Renal pelvis (tissue), 4 donors: ENCODE results near the gene UGT1A6. TPM values are rescaled to one million over a fixed set of nuclear protein-coding genes. Genes with fewer than 3 reads are reported as not detected.
"Not testable (repeated sequence)": the region's sequence is repeated elsewhere in the genome, so short reads cannot be mapped to it uniquely, and the experiment has no call there.

Source experiments
- DNase-seq: peaks from one replicate; pipeline ENCODE4 v3.0.0-alpha.2; 2013
- polyA plus RNA-seq, 3 donors: library from polyadenylated mRNA; unstranded; fragments of 120-200 nt; gene quantifications; one replicate each; pipeline ENCODE4 v1.2.1, GENCODE V29; 2013; ENCODE audit not compliant: insufficient read length in 3 of 3

UGT1A6 gene
- polyA plus RNA-seq, 3 donors, result 2.8 to 3.7 (median 2.8) TPM

DNA sequence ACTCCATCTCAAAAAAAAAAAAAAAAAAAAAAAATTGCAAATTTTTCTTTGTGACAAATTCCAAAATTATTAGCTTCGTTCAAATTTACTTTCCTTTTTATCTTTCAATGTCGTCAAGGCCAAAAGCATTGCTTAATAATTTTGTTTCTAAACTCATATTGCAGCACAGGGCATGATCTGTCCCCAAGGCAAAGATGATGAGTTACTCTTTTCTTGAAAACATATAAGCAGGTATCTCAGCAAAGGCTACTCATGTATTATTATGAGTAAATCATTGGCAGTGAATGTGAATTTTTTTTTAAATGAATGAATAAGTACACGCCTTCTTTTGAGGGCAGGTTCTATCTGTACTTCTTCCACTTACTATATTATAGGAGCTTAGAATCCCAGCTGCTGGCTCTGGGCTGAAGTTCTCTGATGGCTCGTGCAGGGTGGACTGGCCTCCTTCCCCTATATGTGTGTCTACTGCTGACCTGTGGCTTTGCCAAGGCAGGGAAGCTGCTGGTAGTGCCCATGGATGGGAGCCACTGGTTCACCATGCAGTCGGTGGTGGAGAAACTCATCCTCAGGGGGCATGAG lies 11.1 kb upstream of the UGT1A6 start, which contains the start of gene UGT1A7:
TSS of gene UGT1A7 (plus strand) at position 381 of the 579 bp plus-strand sequence. CDS start at position 418, 37 bp downstream.
- DNase-seq, result no peak

DNA sequence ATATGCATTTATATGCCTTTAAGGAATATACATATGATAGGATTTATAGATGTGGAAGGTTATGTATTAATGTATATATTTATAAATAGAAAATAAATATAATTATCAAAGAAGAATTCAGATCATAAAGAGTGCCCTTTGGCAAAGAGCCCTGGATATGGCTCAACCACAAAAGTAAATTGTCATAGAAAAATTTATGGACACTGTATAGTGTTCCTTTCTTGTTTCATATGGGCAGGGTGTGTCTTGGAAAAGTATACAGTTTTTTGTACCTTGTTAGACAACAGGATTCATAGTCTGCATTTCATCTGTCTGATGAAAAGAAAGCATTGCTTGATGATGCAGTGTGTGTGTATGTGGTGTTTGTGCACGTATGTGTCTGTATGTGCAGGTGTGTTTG lies 8.1 kb upstream of the UGT1A6 start:
- no peak for DNase-seq

DNA sequence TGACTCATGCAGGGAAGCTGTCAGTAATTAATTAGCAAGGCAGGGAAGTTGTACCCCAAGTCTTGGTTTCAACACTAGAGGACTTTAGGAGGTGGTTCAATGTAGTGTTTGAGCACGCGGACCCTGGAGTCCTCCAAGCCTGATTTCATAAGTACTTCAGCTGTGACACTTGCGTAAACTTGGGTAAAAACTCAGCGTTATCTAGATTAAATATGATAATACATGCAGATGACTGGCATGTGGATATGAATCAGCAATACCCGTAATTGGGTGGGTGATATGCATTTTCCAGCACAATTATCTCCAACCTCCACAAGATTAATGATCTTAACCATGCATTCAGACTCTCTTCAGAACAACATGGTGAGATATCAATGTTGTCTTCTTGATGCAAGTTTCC lies 5.8 kb upstream of the UGT1A6 start:
- DNase-seq, result no peak

DNA sequence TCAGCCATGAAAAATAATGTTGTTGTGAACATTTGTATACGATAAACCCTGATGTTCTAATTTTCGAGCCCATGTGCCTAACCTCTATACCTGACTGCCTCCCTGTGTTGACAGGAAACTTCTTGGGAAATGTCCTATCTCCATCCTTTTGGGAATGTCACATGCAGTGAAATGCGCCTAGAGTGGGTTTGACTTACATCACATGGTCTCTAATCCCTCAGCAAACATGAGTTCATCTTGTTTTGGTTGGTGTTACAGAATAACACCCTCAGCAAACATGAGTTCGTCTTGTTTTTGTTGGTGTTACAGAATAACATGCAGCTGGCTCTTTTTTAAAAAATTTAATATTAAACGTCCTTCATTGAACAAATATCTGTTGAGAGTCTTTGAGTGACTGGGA lies 4.3 kb upstream of the UGT1A6 start:
- DNase-seq, result no peak

DNA sequence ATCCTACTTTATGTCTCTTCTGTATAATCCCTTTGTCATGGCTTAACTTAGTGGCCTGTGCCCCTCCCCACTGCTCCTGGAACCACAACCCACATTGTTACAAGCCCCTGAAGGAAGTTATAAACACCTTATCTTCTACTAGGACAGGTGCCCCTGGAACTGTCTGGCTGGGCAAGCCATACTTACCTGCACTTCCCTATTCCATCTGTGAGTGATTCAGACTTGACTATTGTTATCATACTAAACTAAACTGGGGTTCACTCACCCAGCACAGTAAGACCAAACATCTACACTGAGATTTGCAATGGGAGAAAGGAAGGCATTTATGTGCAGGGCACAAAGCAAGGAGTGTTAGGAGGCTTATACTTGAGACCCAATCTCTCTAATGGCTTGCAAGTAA lies 3.7 kb upstream of the UGT1A6 start:
- DNase-seq, result no peak

DNA sequence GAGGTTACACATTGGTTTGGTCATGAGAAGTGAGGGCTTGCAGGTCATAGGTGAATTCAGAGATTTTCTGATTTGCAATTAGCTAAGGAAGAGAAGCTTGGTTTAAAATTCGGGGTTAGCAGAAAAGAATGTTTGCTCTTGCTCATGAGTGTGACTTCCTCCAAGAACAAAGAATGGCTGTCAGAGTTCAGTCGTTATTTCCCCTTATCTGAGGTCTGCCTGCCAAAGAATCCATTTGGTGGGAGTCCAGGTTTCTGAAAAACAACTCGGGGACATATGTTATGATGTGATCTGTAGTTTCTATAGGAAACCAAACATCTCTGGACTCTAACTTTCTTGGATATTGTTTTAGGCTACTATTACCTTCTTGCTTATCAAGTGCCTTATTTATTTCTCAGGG lies 3.2 kb upstream of the UGT1A6 start:
- DNase-seq, result no peak

DNA sequence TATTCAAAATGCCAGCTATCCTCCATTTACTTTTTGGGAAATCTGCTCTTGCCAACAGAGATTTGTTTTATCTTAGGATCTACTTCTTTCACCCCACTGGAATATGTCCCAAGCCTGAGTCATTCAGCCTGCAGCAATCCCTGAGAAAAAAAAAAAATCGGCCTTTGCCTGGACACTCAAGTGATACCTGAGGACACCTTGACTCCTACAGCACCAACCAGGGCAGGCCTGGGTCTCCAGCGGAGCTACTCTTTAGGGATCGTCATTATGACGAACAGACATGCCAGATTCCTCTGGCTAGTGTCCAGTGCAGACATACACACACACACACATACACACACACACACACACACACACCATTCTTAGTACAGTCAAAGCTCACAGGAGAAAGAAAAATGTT lies 2.2 kb upstream of the UGT1A6 start:
- DNase-seq, result no peak

DNA sequence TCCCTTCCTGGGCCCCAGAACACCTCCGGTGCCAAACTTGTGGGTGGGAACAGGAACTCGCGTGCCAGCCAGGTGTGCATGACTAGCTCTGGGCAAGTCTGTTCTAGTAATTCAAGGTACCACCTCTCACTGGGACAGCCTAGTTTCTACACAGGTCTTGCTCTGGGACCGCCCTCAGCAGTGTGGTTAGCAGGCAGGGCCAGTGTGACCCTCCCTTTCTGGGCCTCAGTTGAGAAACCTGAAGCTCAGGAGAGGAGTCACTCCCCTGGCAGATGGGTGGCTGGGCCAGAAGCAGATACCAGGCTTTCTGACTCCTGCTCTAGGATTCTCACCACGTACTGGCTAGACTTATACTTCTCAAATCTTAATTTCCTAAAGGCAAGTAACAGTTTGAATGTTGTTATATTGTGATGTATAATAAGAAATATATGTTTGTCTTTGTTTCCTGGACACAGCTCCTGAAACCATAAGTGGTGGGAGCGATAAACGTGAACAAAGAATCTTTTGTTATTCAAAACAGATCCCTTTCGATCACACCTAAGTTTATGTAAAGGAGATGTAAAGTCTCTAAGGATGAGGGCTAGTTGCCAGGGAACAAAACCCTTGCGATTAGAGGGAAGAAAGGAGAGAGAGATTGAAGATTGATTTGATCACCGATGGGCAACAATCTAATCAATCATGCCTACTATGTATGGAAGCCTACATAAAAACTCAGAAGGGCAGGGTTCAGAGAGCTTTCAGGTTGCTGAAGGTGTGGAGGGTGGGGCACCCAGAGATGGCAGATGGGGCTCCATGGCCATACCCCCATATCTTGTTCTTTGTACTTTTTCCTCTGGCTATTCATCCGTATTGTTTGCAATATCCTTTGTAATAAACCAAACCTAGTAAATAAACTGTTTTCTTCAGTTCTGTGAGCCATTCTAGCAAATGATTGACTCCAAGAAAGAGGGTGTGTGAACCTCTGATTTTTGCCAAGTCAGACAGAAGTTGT lies 952 bp upstream of the UGT1A6 start:
- DNase-seq, result no peak

DNA sequence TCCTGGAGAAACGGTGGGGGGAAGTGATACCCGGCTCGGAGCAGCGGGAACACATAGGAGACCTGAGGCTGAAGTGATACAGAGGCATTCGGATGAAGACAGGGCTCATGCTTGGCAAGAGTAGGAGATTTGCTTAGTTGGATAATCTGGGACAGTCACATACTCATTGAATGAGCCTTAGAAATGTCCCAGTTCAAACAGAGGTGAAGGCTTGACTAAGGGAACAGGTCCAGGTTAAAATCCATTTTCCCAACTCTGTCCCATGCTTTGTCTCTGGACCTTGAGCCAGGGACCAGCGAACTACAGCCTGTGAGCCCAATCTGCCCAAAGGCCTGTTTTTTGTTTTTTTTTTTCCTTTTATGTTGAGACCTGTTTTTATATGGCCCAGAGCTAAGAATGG lies 1.3 kb downstream of the UGT1A6 start:
- no peak for DNase-seq

DNA sequence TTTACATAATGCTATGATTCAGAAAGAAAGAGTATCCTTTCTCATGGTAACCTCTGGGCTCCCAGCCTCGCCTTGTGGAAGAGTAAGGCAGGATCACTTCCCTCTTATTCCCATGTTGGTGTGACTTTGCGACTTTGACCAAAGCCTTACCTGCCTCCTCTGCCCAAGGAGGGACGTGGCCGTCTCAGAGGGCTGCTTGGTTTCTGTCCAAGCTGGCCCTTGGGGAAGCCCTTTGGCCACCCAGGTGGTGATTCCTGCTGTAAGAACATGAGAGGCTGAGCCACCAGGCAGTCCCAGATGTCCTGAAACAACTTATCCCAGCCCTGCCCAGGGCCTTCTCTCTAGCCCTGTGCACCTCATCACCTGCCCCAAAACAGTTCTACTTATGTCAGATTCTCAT lies 6.0 kb downstream of the UGT1A6 start:
- no peak for DNase-seq

DNA sequence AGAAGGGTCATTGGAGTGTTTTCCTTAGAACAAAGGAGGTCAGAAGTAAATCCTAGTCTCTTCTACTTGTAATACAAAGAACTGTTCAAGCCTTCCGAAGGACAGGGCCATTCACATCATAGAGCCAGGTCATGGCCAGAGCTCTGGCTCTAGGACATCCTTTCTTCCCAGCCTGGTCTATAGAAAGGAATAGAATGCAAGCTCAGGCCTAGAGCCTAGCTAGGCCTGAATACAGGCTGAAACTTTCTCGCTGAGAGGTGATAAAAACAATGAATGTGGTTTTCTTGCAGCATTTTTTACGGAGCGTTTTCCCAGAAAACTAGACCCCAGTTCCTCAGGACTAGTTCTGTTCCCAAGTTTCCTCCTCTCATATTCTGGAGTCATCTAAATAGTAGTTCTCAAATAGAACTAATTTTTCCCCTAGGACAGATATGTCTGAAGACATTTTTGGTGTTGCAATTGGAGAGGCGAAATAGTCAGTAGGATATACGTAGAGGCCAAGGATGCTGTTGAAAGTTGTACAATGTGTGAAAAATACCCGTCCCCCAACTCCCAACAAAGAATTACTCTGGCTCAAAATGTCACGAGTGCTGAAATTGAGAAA lies 6.8 kb downstream of the UGT1A6 start:
- no peak for DNase-seq

DNA sequence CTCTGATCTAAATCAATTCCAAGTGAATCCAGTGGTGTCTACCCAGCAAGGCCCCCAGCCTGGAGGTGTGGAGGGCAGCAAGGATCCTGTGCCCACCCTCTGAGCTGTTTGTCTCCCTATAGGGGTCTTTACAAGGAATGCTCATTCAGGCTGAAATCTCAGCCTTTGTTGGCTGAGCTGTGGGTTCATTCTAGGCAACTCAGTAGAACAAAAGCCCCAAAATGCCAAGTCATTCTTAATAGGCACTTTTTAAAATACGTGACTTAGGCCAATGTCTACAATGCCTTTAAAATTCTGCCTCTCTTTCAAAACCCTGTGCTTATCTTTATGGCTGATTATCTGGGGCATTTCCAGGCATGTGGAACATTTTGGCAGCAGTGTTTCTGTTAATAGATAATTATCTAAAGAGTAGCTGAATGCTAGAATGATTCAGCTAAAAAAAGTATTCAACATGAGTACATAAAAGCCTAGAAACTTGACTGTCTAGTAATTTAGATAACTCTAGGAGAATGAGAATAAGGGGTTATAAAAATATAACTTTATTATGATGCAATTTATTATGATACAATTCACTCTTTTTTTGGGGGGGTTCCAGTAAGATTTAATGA lies 7.4 kb downstream of the UGT1A6 start:
- peak; percentile 15 for DNase-seq

DNA sequence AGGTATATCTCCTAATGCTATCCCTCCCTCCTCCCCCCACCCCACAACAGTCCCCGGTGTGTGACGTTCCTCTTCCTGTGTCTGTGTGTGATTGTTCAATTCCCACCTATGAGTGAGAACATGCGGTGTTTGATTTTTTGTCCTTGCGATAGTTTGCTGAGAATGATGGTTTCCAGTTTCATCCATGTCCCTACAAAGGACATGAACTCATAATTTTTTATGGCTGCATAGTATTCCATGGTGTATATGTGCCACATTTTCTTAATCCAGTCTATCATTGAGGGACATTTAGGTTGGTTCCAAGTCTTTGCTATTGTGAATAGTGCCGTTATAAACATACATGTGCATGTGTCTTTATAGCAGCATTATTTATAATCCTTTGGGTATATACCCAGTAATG lies 8.2 kb downstream of the UGT1A6 start:
- DNase-seq, result not testable (repeated sequence)

DNA sequence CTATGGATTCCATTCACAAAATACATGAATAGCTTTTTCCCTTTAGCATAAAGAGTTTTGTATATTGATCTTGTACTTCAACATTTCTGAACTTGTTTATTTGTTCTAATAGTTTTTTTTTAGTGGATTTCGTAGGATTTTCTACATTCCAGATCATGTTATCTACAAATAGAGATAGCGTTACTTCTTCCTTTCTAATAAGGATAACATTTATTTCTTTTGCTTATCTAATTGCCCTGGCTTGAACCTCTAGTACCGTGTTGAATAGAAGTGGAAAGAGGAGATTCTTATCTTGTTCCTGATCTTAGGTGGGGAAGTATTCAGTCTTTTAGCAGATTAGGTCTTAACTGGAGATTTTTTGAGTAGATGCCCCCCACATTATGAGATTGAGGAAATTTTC lies 9.5 kb downstream of the UGT1A6 start:
- no peak for DNase-seq

DNA sequence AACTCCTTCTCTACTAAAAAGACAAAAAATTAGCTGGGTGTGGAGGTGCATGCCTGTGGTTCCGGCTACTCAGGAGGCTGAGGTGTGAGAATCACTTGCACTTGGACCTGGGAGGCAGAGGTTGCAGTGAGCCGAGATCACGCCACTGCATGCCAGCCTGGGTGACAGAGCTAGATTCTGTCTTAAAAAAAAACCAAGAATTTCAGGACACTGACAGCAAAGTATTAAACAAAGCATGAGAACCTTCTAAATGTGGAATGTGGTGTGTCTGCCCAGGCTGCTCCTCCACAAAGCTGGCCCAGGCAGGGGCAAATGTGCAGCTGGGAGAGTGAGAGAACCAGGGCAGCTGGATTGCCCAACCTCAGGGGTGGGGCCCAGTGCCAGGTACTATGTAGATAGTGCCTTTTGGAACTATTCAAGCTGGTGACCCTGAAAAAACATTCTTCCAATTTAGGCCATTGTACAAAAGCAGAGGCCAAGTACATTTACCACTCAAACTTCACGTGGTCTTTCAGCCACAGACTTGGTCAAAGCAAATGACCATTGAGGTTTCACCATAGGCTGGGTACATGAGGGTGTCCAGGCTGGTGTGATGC lies 13.3 kb downstream of the UGT1A6 start:
- DNase-seq, result no peak

DNA sequence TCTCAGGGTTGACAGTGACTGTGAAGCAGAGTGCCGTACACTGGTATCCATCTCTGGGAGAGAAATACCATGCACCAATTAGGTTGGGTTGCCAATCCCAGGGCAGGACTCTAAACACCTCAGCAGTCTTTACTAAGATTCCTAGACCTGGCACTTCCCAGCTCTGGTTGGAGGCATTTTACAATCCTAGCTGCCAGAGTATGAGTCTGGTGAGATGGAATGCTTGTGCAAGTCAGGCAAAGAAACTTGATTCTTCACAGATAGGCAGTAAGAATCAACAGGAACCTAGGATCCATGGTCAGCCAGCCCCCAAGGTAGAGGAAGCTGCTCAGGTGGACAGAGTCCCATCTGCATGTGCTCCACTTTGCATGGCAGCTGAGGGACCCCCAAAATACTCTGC lies 14.0 kb downstream of the UGT1A6 start:
- DNase-seq, result no peak

DNA sequence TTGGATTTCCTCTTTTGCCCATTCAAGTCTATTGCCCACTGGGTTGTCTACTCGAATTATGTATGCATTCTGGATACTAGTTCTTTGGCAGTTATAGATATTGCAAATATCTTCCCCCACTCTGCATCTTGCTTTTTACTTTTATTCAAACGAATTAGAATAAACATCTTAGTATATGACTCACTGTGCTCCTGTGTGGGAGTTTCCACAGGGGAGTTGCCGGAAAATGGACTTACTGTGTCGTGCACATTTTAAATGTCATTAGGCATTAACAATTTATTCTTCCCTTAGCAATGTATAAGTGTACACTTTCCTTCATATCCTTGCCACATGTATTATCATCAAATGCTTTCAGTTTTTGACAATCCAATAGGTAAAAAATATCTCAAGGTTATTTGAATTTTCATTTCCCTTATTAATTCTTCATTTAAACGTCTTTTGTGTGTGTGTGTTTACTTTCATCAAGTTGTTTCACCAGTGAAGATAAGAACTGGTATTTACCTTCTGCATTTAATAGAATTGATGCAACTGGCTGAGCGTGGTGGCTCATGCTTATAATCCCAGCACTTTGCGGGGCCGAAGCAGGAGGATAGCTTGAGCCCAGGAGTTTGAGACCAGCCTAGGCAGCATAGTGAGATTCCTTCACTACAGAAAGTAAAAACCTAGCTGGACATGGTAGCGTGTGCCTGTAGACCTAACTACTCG lies 15.4 kb downstream of the UGT1A6 start:
- DNase-seq, result no peak

DNA sequence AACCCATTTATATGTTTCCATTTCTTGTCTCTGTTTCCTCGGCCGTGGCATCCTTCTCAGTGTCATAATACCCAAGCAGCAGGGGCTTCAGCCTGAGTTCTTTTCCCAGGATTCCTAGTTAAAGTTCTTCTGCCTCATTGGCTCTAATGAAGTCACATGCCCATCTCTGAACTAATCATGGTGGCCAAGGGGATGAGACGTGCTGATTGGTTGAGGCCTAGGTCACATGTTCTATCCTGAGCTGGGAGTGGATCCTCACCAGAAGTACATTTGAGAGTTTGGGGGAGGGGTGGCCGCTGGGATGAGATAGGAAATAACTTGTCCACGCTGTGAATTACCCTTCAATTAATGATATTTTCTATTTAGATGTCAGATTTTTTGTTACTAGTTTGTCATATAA lies 16.3 kb downstream of the UGT1A6 start:
- DNase-seq, result no peak

DNA sequence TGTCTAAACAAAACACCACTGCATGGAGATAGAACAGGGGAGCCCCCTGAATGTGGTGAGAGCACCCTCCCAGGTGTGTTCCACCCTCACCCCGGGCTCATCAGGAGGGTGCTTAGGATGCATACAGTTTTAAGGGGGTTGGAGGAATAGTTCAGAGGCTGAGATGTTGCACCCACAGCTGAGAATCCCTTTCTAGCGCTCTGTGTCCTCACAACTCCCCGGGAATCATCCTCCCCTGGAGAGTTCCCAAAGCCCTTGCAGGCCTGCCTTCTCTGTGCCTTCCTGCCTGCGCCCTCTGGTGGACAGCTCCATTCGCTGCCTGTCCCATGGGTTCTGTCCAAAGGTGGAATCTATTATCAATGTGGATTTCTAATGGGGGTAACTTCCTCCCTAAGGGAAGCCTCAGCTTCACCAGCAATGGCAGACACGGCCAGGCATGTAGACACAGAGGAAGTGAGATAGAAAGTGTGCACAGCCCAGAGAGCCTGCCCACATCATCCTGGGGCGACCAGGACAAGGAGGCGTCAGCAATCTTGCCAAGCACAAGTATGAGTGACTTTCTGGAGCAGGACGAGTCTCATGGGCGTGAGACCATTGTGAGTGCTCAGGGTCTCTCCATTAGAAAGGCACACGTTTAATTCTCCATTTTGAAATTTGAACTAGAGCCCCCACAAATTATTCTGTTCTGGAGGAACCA lies 18.8 kb downstream of the UGT1A6 start:
- peak; percentile 64 for DNase-seq

DNA sequence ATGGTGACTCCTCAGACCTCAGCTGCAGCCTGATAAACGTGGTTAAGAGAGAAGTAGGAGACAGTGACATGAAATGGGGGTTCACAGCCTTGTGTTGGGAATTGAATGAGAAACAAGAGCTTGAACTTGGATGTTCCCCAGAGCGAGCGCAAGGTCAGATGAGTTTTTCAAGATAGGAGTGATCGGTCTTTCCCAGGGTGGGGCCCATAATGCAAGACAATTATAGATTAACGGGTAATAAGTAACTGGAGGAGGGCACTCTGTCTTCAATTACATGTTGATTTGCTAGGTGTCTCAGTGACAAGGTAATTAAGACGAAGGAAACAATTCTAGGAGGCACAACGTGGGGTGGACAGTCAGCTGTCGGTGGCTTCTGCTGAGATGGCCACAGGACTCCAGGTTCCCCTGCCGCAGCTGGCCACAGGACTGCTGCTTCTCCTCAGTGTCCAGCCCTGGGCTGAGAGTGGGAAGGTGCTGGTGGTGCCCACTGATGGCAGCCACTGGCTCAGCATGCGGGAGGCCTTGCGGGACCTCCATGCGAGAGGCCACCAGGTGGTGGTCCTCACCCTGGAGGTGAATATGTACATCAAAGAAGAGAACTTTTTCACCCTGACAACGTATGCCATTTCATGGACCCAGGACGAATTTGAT lies 20.0 kb downstream of the UGT1A6 start, which contains the start of gene UGT1A5:
TSS of gene UGT1A5 (plus strand) at position 297 of the 651 bp plus-strand sequence. CDS start at position 382, 85 bp downstream.
- DNase-seq, result no peak
